Measurements from ENCODE around the gene SHD.

SHD gene

GRCh38 chr19:4297901-4298809 lies 19.1 kb downstream of the SHD start:
- no peak for DNase-seq (ENCODE audit: low read depth)
- no peak for TF ChIP-seq CTCF (IDR thresholded peaks at IDR 0.05; ENCODE audit: low read length, missing control alignments)

GRCh38 chr19:4298810-4299550 lies 19.9 kb downstream of the SHD start:
- DNase-seq (ENCODE audit: low read depth), result no peak
- no peak for TF ChIP-seq CTCF (IDR thresholded peaks at IDR 0.05; ENCODE audit: low read length, missing control alignments)
- no peak overlapping the region for H3K4me3 ChIP-seq (replicated peaks; ENCODE audit: low read depth, low read length)

More at GRCh38 chr19:4297901-4298809, 19.1 kb downstream of the SHD start:
- no peak overlapping the region for H3K4me3 ChIP-seq (replicated peaks; ENCODE audit: low read depth, low read length)

DNA sequence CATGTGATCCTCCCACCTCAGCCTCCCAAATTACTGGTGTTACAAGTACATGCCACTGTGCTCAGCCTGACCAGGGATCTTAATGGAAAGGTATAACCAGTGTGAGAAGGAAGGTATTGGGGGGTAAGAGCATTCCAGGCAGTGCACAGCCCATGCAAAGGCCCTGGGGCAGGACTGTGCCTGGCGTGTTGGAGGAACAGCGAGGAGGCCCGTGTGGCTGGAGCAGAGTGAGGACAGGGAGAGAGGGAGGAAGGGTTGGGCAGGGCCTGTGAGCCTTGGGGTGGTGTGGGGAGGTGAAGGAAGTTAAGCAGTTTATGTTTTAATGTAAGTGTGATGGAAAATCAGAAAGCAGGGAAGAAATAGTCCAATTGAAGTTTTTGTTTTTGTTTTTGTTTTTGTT lies 21.5 kb downstream of the SHD start:
- TF ChIP-seq CTCF (IDR thresholded peaks at IDR 0.05; ENCODE audit: low read length, missing control alignments), result no peak
- no peak for DNase-seq (ENCODE audit: low read depth)
- H3K4me3 ChIP-seq (replicated peaks; ENCODE audit: low read depth, low read length), result no peak overlapping the region

GRCh38 chr19:4301590-4302242 lies 22.6 kb downstream of the SHD start:
- no peak for TF ChIP-seq CTCF (IDR thresholded peaks at IDR 0.05; ENCODE audit: low read length, missing control alignments)
- DNase-seq (ENCODE audit: low read depth), result no peak
- no peak overlapping the region for H3K4me3 ChIP-seq (replicated peaks; ENCODE audit: low read depth, low read length)

DNA sequence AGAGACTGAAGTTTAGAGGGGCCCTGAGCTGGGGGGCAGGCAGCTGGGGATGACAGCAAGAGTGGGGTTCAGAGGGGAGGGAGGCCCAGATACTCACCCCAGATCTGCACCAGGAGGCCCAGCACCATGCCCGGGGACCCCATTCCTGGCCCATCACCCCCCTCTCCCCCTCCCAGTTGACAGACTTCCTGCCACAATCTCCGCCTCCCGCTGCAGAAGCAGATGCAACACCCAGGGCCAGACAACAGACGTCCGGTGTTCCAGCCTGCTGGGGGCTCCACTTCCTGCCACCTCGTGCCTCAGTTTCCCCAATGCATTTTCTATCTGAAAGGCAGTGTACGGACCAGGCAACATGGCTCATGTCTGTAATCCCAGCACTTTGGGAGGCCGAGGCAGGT lies 23.2 kb downstream of the SHD start, which contains the start of gene TMIGD2:
TMIGD2 (minus strand) TSS at position 147 of the 398 bp plus-strand sequence; CDS start at position 143, 4 bp downstream.
- TF ChIP-seq CTCF (IDR thresholded peaks at IDR 0.05; ENCODE audit: low read length, missing control alignments), result no peak
- H3K4me3 ChIP-seq (replicated peaks; ENCODE audit: low read depth, low read length), result no peak within 1 kb of the TSS
- no peak for DNase-seq (ENCODE audit: low read depth)

DNA sequence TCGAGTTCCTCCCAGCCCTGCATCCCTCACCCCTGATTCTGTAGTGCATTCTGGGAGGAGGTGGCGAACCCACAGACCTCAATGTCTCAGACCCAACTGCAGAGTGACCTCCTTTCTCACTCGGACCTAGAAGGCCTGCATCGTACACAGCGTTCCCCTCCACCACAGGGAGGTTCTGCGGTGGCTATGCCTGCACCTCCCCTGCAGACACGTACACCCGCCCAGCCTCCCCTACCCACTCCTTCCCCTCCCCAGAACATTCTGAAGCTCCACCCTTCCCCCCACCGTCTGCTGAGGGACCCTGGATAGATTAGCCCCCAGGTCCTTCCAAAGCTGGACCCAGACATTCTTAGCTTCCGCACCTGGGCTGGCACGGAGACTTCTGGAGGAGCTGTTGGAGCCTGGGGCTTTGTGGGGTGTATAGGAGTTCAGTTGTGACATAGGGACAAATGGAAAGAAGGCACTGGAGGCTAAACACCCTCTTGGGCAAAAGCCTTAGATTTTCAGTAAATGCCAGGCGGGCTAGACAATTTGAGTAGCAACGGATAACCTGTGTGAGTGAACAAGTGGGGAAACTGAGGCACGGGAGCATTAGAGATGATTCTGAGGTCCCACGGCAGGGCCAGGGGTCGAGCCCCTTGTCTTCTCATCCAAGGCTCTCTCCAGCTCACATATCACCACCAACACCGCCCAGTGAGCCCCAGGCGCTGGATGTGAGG lies 24.9 kb downstream of the SHD start:
- H3K4me3 ChIP-seq (replicated peaks; ENCODE audit: low read depth, low read length), result no peak overlapping the region
- no peak for DNase-seq (ENCODE audit: low read depth)
- no peak for TF ChIP-seq CTCF (IDR thresholded peaks at IDR 0.05; ENCODE audit: low read length, missing control alignments)

Data from fibroblast of pulmonary artery (primary cell).